ENCODE results near the gene OPRL1.

The OPRL1 gene

DNA sequence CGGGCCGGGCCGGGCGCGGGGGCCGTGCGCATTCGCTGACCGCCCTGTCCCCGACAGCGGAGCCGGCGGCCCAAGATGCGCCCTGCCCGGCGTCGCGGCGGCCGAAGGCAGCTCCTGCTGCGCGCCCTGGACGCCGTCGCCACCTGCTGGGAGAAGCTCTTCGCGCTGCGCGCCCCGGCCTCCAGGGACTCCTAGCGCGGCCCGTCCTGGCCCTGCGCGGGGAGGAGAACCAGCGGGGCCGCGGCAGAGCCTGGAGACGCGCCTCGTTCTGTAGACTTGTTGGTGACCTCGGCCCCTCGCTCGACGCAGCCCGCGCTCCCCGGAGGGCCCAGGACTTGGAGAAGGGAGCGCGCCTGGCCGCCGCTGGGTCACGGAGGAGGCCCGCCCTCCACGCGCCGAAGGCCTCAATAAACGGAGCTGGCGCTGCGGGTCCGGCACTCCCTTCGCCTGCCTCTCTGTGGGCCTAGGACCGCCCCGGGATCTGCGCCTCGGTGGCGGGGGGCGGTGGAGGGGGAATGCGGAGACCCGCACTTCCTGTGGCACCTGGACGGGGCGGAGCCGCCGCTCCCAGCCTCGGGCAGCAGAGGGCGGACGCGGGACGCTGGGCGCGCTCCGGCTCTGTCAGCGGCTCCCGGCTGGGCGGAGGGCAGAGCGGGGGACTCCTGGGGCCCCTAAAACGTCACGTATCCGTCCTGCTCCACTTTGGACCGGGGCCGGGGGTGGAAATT lies 41.2 kb upstream of the OPRL1 start:
- Histone ChIP-seq H3K4me3 (ENCODE audit: low read depth, low read length) (peak overlapping the region; percentile 46), H3K27ac (ENCODE audit: extremely low read depth, low read depth, low read length) (peak overlapping the region; percentile 3; the same call in 1 of the 2 replicates), H3K9me3 (ENCODE audit: control insufficient read depth, insufficient read depth, low read depth, low read length) (no peaks in the 10 kb centered on the region), H3K36me3 (ENCODE audit: control insufficient read depth in 2 of 2, insufficient read depth in 1 of 2, low read length in 2 of 2) (peaks cover 0 to 14% of the 10 kb centered on the region in 2 experiments; a peak in 1 of 3 replicates), H3K4me1 (ENCODE audit: control insufficient read depth, insufficient read depth, low read length) (peaks cover 7% of the 10 kb centered on the region; the same call in 1 of the 2 replicates)
- ChIA-PET POLR2A (interaction anchor here (0.5 to 2.9 kb wide), 12 partner anchors 10 to 82 kb away, joined by 3 to 11 read pairs (median 4); partner anchors contain the start of genes LKAAEAR1, PRPF6, TCEA2 and UCKL1), CTCF (interaction anchor here (0.7 to 4.4 kb wide), 27 partner anchors 8 to 558 kb away, joined by 3 to 39 read pairs (median 4); partner anchors contain the start of genes LKAAEAR1, PRPF6, RGS19 and SAMD10)
- peak; percentile 68; the same call in 1 of the 2 replicates for TF ChIP-seq ZBTB48 (tag by site-specific recombination; IDR thresholded peaks at IDR 0.05)
- TF ChIP-seq YY1 (tag by site-specific recombination; IDR thresholded peaks at IDR 0.05), result 0 out of 2 replicates have a peak, but pooled peaks have one; percentile 10
- TF ChIP-seq ZNF610 (tag by site-specific recombination; IDR thresholded peaks at IDR 0.05; ENCODE audit: borderline replicate concordance), result peak; percentile 45; the same call in 1 of the 2 replicates
- TF ChIP-seq PRDM4 (tag by site-specific recombination; IDR thresholded peaks at IDR 0.05), result 0 out of 2 replicates have a peak, but pooled peaks have one; percentile 12
- no peak for TF ChIP-seq PBX3 (CRISPR knock-in tag; IDR thresholded peaks at IDR 0.05)
- TF ChIP-seq ZNF2 (tag by site-specific recombination; IDR thresholded peaks at IDR 0.05), result peak; percentile 76; the same call in 1 of the 2 replicates
- peak; percentile 70; the same call in 1 of the 2 replicates for TF ChIP-seq ZBTB7A (tag by site-specific recombination; IDR thresholded peaks at IDR 0.05; ENCODE audit: low read depth)
- 0 out of 2 replicates have a peak, but pooled peaks have one; percentile 48 for TF ChIP-seq BCL11A (tag by site-specific recombination; IDR thresholded peaks at IDR 0.05; ENCODE audit: low read depth)
- TF ChIP-seq WT1 (tag by site-specific recombination; IDR thresholded peaks at IDR 0.05), result peak; percentile 42; the same call in 1 of the 2 replicates
- 0 out of 2 replicates have a peak, but pooled peaks have one; percentile 14 for TF ChIP-seq OVOL3 (tag by site-specific recombination; IDR thresholded peaks at IDR 0.05)
- TF ChIP-seq GLIS2 (tag by site-specific recombination; IDR thresholded peaks at IDR 0.05), result peak; percentile 71
- TF ChIP-seq ZIC2 (tag by site-specific recombination; IDR thresholded peaks at IDR 0.05), result peak; percentile 84
- peak; percentile 23; the same call in 1 of the 2 replicates for TF ChIP-seq ZNF513 (tag by site-specific recombination; IDR thresholded peaks at IDR 0.05)
- TF ChIP-seq ZBTB44 (tag by site-specific recombination; IDR thresholded peaks at IDR 0.05), result 0 out of 2 replicates have a peak, but pooled peaks have one; percentile 17
- TF ChIP-seq, protein P1, sequence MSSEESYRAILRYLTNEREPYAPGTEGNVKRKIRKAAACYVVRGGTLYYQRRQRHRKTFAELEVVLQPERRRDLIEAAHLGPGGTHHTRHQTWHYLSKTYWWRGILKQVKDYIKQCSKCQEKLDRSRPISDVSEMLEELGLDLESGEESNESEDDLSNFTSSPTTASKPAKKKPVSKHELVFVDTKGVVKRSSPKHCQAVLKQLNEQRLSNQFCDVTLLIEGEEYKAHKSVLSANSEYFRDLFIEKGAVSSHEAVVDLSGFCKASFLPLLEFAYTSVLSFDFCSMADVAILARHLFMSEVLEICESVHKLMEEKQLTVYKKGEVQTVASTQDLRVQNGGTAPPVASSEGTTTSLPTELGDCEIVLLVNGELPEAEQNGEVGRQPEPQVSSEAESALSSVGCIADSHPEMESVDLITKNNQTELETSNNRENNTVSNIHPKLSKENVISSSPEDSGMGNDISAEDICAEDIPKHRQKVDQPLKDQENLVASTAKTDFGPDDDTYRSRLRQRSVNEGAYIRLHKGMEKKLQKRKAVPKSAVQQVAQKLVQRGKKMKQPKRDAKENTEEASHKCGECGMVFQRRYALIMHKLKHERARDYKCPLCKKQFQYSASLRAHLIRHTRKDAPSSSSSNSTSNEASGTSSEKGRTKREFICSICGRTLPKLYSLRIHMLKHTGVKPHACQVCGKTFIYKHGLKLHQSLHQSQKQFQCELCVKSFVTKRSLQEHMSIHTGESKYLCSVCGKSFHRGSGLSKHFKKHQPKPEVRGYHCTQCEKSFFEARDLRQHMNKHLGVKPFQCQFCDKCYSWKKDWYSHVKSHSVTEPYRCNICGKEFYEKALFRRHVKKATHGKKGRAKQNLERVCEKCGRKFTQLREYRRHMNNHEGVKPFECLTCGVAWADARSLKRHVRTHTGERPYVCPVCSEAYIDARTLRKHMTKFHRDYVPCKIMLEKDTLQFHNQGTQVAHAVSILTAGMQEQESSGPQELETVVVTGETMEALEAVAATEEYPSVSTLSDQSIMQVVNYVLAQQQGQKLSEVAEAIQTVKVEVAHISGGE (tag by site-specific recombination; conservative IDR thresholded peaks at IDR 0.05; ENCODE audit: low read depth), result peak; percentile 56; the same call in 1 of the 2 replicates
- peak; percentile 90 for TF ChIP-seq ZNF423 (tag by site-specific recombination; IDR thresholded peaks at IDR 0.05)
- TF ChIP-seq ZEB2 (tag by site-specific recombination; IDR thresholded peaks at IDR 0.05), result peak; percentile 71
- TF ChIP-seq, protein P2, sequence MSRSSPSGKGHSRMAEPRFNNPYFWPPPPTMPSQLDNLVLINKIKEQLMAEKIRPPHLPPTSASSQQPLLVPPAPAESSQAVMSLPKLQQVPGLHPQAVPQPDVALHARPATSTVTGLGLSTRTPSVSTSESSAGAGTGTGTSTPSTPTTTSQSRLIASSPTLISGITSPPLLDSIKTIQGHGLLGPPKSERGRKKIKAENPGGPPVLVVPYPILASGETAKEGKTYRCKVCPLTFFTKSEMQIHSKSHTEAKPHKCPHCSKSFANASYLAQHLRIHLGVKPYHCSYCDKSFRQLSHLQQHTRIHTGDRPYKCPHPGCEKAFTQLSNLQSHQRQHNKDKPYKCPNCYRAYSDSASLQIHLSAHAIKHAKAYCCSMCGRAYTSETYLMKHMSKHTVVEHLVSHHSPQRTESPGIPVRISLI (tag by site-specific recombination; IDR thresholded peaks at IDR 0.05), result no peak
- peak; percentile 63 for TF ChIP-seq ZSCAN30 (tag by site-specific recombination; IDR thresholded peaks at IDR 0.05)
- peak; percentile 59; the same call in 1 of the 2 replicates for TF ChIP-seq ZNF600 (tag by site-specific recombination; IDR thresholded peaks at IDR 0.05)
- TF ChIP-seq ZBTB10 (tag by site-specific recombination; IDR thresholded peaks at IDR 0.05), result peak; percentile 72

Data from HEK293 (cell line).